ENCODE results near the gene BMP4. TPM values are rescaled to one million over a fixed set of nuclear protein-coding genes. Genes with fewer than 3 reads are reported as not detected.

Gene BMP4
- total and polyA plus RNA-seq, 2 of the 13 experiments (the other 11 are each of a cell fraction or from before 2014, with no cell fraction given), result 56.4 to 169 TPM

DNA sequence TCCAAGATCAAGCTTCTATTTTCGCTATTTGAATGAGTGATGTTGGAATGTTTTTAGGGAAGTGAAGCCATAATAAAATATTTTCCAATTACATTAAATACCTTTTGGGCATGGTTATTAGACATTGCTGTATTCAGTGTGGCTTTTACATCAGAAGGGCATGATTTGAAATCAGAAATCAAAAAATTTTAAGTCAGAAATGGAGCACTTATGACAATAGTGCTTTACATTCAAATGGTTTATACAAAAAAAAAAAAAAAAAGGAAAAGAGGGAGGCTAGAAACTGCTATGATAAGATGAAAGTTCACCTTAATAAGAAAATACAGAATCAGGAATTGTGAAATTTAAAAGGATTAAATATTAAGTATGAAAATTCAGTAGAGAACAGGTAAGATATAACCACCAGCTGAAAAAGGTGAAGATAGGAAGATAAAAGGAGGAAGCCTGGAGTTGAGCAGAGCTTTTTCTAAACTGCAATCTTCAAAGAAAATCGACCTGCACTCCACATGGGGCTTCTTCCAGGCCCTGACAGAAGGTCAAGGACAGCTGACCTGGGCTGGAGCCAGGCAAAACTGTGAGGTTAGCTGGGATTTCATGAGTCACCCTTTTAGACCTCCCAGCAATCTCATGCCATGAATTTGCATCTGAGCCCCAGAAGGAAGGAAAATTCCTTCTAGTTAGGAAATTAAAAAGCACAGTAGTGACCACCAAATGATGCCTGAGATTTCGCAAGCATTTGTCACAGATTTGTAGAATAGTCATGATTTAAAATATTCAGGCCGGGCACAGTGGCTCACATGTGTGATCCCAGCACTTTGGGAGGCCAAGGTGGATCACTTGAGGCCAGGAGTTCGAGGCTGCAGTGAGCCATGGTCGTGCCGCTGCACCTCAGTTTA, 23.4 kb upstream of the BMP4 start (continued):
- TF ChIP-seq, protein P1, sequence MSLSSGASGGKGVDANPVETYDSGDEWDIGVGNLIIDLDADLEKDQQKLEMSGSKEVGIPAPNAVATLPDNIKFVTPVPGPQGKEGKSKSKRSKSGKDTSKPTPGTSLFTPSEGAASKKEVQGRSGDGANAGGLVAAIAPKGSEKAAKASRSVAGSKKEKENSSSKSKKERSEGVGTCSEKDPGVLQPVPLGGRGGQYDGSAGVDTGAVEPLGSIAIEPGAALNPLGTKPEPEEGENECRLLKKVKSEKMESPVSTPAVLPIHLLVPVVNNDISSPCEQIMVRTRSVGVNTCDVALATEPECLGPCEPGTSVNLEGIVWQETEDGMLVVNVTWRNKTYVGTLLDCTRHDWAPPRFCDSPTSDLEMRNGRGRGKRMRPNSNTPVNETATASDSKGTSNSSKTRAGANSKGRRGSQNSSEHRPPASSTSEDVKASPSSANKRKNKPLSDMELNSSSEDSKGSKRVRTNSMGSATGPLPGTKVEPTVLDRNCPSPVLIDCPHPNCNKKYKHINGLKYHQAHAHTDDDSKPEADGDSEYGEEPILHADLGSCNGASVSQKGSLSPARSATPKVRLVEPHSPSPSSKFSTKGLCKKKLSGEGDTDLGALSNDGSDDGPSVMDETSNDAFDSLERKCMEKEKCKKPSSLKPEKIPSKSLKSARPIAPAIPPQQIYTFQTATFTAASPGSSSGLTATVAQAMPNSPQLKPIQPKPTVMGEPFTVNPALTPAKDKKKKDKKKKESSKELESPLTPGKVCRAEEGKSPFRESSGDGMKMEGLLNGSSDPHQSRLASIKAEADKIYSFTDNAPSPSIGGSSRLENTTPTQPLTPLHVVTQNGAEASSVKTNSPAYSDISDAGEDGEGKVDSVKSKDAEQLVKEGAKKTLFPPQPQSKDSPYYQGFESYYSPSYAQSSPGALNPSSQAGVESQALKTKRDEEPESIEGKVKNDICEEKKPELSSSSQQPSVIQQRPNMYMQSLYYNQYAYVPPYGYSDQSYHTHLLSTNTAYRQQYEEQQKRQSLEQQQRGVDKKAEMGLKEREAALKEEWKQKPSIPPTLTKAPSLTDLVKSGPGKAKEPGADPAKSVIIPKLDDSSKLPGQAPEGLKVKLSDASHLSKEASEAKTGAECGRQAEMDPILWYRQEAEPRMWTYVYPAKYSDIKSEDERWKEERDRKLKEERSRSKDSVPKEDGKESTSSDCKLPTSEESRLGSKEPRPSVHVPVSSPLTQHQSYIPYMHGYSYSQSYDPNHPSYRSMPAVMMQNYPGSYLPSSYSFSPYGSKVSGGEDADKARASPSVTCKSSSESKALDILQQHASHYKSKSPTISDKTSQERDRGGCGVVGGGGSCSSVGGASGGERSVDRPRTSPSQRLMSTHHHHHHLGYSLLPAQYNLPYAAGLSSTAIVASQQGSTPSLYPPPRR (CRISPR knock-in tag; IDR thresholded peaks at IDR 0.05; ENCODE audit: borderline replicate concordance), result peak; percentile 90
- TF ChIP-seq ZFP37 (CRISPR knock-in tag; IDR thresholded peaks at IDR 0.05; ENCODE audit: borderline replicate concordance), result no peak
- TF ChIP-seq, protein P2, sequence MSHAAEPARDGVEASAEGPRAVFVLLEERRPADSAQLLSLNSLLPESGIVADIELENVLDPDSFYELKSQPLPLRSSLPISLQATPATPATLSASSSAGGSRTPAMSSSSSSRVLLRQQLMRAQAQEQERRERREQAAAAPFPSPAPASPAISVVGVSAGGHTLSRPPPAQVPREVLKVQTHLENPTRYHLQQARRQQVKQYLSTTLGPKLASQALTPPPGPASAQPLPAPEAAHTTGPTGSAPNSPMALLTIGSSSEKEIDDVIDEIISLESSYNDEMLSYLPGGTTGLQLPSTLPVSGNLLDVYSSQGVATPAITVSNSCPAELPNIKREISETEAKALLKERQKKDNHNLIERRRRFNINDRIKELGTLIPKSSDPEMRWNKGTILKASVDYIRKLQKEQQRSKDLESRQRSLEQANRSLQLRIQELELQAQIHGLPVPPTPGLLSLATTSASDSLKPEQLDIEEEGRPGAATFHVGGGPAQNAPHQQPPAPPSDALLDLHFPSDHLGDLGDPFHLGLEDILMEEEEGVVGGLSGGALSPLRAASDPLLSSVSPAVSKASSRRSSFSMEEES (CRISPR knock-in tag; IDR thresholded peaks at IDR 0.05), result peak; percentile 44; the same call in 1 of the 2 replicates
- no peak for TF ChIP-seq ZNF333 (CRISPR knock-in tag; IDR thresholded peaks at IDR 0.05; ENCODE audit: borderline replicate concordance)
- TF ChIP-seq ZNF354B (CRISPR knock-in tag; IDR thresholded peaks at IDR 0.05), result no peak
- TF ChIP-seq, protein P3, sequence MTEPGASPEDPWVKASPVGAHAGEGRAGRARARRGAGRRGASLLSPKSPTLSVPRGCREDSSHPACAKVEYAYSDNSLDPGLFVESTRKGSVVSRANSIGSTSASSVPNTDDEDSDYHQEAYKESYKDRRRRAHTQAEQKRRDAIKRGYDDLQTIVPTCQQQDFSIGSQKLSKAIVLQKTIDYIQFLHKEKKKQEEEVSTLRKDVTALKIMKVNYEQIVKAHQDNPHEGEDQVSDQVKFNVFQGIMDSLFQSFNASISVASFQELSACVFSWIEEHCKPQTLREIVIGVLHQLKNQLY (CRISPR knock-in tag; IDR thresholded peaks at IDR 0.05), result peak; percentile 65; the same call in 1 of the 2 replicates
- TF ChIP-seq MXI1 (IDR thresholded peaks at IDR 0.05; ENCODE audit: borderline replicate concordance, low read depth, low read length), result peak; percentile 62; the same call in 1 of the 3 replicates
- no peak for TF ChIP-seq ZSCAN20 (CRISPR knock-in tag; IDR thresholded peaks at IDR 0.05; ENCODE audit: borderline replicate concordance)
- TF ChIP-seq ZMYM4 (CRISPR knock-in tag; IDR thresholded peaks at IDR 0.05), result peak; percentile 85
- TF ChIP-seq, protein P4, sequence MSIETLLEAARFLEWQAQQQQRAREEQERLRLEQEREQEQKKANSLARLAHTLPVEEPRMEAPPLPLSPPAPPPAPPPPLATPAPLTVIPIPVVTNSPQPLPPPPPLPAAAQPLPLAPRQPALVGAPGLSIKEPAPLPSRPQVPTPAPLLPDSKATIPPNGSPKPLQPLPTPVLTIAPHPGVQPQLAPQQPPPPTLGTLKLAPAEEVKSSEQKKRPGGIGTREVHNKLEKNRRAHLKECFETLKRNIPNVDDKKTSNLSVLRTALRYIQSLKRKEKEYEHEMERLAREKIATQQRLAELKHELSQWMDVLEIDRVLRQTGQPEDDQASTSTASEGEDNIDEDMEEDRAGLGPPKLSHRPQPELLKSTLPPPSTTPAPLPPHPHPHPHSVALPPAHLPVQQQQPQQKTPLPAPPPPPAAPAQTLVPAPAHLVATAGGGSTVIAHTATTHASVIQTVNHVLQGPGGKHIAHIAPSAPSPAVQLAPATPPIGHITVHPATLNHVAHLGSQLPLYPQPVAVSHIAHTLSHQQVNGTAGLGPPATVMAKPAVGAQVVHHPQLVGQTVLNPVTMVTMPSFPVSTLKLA (IDR thresholded peaks at IDR 0.05), result no peak
- TF ChIP-seq ZNF160 (CRISPR knock-in tag; IDR thresholded peaks at IDR 0.05), result no peak
- TF ChIP-seq, protein P5, sequence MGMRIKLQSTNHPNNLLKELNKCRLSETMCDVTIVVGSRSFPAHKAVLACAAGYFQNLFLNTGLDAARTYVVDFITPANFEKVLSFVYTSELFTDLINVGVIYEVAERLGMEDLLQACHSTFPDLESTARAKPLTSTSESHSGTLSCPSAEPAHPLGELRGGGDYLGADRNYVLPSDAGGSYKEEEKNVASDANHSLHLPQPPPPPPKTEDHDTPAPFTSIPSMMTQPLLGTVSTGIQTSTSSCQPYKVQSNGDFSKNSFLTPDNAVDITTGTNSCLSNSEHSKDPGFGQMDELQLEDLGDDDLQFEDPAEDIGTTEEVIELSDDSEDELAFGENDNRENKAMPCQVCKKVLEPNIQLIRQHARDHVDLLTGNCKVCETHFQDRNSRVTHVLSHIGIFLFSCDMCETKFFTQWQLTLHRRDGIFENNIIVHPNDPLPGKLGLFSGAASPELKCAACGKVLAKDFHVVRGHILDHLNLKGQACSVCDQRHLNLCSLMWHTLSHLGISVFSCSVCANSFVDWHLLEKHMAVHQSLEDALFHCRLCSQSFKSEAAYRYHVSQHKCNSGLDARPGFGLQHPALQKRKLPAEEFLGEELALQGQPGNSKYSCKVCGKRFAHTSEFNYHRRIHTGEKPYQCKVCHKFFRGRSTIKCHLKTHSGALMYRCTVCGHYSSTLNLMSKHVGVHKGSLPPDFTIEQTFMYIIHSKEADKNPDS (CRISPR knock-in tag; IDR thresholded peaks at IDR 0.05), result no peak
- no peak for TF ChIP-seq ZNF7 (CRISPR knock-in tag; IDR thresholded peaks at IDR 0.05)
- TF ChIP-seq HDAC6 (IDR thresholded peaks at IDR 0.05; ENCODE audit: low read depth, low read length), result no peak
- TF ChIP-seq PHF20 (CRISPR knock-in tag; IDR thresholded peaks at IDR 0.05), result no peak
- peak; percentile 32; the same call in 1 of the 2 replicates for TF ChIP-seq GABPB1 (CRISPR knock-in tag; IDR thresholded peaks at IDR 0.05)

All from HepG2 (cell line).